ENCODE measurements around the gene OCA2.

DNA sequence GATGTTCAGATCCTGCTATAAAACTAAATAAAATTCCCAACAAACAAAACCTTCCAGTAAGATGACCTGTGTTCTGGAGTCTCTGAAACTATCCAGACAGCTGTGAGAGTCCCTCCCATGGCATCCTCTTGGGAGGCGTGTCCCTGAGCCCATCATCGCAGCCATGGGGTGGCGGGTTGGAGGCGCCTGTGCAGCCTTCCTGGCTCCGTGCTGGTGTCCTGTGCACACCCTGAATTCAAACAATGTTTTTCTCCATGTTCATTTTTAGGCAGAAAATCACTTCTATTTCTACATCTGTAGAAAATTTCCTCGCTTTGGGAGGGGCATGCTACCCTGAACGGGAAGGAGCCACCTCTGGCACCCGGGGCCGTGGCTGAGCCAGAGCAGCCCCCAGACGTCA lies 19.4 kb upstream of the OCA2 start:
- TF ChIP-seq, protein P1, sequence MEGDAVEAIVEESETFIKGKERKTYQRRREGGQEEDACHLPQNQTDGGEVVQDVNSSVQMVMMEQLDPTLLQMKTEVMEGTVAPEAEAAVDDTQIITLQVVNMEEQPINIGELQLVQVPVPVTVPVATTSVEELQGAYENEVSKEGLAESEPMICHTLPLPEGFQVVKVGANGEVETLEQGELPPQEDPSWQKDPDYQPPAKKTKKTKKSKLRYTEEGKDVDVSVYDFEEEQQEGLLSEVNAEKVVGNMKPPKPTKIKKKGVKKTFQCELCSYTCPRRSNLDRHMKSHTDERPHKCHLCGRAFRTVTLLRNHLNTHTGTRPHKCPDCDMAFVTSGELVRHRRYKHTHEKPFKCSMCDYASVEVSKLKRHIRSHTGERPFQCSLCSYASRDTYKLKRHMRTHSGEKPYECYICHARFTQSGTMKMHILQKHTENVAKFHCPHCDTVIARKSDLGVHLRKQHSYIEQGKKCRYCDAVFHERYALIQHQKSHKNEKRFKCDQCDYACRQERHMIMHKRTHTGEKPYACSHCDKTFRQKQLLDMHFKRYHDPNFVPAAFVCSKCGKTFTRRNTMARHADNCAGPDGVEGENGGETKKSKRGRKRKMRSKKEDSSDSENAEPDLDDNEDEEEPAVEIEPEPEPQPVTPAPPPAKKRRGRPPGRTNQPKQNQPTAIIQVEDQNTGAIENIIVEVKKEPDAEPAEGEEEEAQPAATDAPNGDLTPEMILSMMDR (IDR thresholded peaks at IDR 0.05; ENCODE audit: insufficient read depth, low read length, poor library complexity, severe bottlenecking): no peak
- no peak for TF ChIP-seq EZH2phosphoT487 (conservative IDR thresholded peaks at IDR 0.05; ENCODE audit: low read length)
